HG03025 (cell line): ENCODE data around the gene FRMD4A.

Experiments
- ATAC-seq: cut with Tn5 transposase; IDR thresholded peaks from one replicate; pipeline ENCODE4 v1.9.1; 2021; ENCODE audit warnings: mild to moderate bottlenecking, moderate library complexity; ENCODE audit not compliant: unreplicated experiment, low FRiP score

FRMD4A gene

DNA sequence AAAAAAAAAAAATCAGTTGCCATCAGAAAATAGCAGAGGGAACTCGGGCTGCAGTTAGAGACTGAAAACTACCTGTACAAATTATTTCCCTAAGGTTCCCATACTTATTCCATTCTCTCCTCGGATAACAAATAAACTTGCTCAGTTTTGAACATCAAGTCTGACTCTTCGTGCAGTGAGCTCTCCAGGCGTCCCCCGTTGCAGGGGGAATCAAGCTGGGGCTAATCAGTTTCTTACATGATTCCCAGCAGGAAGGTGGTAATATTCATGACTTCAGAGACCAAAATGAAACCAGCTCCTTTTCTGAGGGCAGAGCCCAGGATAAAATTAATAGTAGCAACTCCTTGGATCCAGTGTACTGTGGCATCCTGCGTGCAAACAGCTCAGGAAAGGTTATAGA lies 135.3 kb downstream of the FRMD4A start:
- no peak for ATAC-seq

DNA sequence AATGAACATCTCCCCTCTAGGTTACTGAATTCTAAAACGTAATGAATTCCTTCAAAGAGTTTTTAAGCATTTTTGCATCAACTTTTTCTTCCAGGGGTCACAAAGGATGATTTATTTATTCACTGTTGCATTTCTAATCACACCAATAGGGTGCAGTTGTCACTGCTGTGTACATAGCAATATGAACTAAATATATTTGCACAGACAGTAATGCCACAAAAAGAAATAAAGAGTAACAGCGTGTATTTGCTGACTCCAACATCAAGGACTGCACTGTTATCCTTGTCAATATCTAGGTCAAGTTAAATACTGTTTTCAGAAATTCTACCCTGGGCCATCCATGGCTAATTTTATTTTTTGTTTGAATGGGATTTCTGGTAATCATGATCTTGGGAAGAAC lies 138.0 kb downstream of the FRMD4A start:
- ATAC-seq, result no peak

DNA sequence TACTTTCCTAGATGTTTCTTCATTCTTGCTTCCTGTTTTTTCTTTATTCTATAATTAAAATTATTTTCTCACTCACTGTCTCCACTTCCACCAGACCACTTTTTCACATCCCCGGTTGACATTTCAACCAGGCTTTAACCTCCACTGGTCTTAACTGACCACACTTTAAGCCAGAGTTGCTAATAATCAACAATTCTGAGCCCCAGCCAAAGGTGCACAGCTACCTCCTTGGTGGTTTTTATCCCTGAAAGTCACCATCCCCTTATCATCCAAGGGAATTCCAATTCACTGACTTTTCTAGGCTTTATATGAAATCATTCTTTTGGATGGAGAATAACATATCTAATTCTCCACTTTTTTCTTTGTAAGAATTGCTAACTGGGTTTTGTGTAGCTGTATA lies 138.9 kb downstream of the FRMD4A start:
- no peak for ATAC-seq

DNA sequence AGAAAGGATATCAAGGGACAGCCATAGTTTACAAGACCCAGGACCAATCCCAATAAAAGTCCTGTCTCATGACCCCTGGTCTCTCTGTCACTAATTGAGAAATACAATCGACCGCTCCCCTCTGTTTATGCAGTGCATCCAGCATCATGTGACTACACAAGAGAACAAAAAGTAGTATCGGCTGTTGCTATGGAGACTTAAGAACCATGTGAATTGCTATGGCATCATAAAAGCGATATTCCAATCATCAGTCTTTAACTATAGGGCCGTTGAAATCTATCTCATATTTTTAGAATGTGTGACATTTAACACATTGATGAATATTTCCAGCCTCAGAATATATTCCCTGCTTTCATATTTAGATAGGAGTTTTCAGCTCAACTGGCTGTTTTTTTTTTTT lies 139.3 kb downstream of the FRMD4A start:
- ATAC-seq, result no peak

GRCh38 chr10:14190702-14191101 lies 140.0 kb downstream of the FRMD4A start:
- ATAC-seq, result no peak

- no peak for ATAC-seq
Measured at GRCh38 chr10:14186245-14186644, 144.5 kb downstream of the FRMD4A start.

- peak; percentile 71 for ATAC-seq
Measured at GRCh38 chr10:14185316-14186045, 145.2 kb downstream of the FRMD4A start.

GRCh38 chr10:14184841-14185315 lies 145.8 kb downstream of the FRMD4A start:
- ATAC-seq, result peak; percentile 72

- no peak for ATAC-seq
Measured at GRCh38 chr10:14182781-14183180, 147.9 kb downstream of the FRMD4A start.

- ATAC-seq, result no peak
Measured at GRCh38 chr10:14181567-14181936, 149.2 kb downstream of the FRMD4A start.

DNA sequence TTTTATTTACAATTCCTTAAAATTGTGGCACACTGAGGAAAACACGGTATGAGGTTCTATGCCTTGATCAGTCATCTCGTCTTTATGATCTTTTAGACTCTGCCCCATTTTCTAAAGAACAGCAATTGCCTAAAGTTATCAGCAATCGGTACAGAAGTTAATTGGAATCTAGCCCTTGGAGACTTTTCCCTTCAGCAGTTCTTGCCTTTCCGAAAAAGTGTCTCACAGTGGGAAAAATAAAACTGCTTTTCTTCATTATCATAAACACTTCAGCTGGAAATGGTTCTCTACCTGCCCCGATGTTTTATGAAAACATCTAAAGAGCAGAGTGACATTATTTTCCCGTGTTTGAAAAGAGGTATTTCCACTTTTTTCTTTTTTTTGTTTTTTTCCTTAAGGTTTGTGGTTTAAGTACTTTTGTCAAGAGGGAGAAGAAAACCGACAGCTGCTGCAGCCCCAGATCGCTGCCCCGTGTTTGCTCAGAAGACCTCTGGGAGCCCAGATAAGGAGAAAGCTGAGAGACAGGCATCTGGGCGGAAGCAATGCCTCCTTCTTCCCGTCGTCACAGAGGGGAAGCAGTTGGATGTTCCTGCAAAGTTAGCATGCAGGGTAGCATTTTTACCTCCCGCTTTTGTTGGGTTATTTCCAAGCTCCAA lies 149.7 kb downstream of the FRMD4A start:
- no peak for ATAC-seq

- no peak for ATAC-seq
Measured at GRCh38 chr10:14179251-14179650, 151.5 kb downstream of the FRMD4A start.

- ATAC-seq, result no peak
Measured at GRCh38 chr10:14173706-14174594, 156.8 kb downstream of the FRMD4A start.

DNA sequence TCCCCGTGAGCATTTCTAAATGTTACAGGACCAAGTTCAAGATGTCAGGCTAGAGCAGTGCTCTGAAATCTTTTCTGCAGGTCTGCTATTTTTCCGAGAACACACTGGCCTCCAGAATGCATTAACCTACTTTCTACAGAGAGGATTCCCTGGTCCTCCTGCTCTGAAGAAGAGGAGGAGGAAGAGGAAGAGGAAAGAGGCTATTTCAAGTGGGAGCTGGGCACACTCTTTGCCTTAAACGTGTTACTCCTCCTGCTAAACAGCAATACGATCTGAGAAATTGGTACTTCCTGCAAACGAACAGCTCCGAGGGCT lies 157.4 kb downstream of the FRMD4A start:
- no peak for ATAC-seq

GRCh38 chr10:14172336-14172950 lies 158.3 kb downstream of the FRMD4A start:
- ATAC-seq, result no peak

DNA sequence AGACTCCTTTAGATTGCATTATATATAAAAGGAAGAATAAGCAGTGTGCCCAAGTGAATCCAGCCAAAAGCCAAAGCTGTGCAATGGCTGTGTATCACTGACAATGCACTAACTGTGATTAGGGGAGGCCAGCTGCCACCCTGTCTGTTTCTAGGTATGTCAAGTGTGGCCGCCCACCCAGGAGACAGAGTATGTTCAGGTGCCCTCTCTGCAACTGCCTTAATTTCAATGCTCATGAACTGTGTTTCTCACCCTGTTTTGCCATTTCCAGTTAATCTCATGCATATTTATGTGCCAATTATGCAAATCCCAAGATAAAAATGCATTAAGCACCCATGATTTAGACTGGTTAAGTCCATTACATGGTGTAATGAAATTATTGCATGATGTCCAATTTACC lies 159.4 kb downstream of the FRMD4A start:
- ATAC-seq, result no peak

- ATAC-seq, result no peak
Measured at GRCh38 chr10:14163377-14164086, 167.2 kb downstream of the FRMD4A start.

DNA sequence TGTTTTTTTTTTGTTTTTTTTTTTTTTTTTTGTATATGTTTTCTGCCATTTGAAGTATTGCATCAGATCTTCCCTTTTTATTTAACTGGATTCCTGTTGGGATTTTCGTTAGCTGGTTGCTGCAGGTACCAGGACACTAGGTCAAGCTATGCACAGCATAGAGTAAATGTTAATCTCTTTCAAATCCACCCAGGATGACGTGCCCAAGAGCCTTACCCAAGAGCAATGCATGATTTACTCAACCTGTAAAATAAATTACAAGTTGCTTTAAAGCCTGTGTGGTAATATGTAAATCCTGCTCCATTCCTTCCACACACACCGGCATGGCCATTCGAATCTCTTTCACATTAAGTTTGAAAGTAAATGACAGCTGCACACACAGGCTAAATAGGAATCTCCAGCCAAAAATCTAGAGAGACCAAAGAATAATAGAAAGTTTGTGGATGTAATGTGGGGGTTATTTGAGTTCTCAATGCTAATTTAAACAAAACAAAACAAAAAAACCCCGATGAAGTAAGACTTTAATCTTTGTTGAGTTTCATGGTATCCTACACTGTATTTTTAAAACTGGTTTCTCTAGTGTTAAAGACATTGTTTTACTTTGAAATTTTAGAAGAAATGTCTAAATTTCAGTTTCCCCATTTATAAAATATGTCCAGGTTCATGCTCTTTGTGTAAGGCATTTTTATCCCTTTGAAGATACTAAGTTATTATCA lies 167.9 kb downstream of the FRMD4A start:
- ATAC-seq, result no peak

DNA sequence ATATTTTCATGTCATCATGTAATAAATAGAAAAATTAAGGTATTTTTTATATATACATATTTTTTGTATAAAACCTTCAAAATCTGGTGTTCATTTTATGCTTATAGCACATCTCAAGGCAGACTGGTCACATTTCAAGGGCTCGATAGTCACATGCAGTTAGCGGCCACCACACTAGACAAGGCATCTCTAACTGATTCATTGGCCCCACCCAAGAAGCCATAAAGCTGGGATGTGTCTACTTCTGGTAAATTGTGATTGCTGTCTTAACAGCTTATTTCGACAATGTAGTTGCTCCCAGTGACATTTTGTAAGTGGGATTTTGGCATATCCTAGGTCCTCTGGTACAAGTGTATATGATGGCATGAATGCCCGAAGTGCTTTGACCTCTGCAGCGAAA lies 168.7 kb downstream of the FRMD4A start:
- no peak for ATAC-seq

DNA sequence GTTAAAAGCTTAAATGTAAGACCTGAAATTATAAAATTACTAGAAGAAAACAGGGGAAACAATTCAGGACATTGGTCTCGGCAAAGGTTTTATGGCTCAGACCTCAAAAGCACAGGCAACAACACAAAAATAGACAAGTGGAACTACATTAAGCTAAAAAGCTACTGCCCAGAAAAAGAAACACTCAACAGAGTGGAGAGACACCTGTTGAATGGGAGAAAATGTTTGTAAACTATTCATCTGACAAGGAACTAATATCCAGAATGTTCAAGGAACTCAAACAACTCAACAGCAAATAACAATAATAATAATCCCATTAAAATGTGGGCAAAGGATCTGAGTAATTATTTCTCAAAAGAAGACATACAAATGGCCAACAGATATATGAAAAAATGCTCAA lies 170.4 kb downstream of the FRMD4A start:
- no peak for ATAC-seq
